GM12872 (cell line): ENCODE results near the gene ABI1.

Source experiments
- TF ChIP-seq, protein P1 (sequence below): IDR thresholded peaks from 3 replicates; pipeline ENCODE4 v1.5.1; 2011; ENCODE audit warnings: low read depth, mild to moderate bottlenecking, low read length, moderate library complexity; ENCODE audit not compliant: insufficient read depth

ABI1 gene

DNA sequence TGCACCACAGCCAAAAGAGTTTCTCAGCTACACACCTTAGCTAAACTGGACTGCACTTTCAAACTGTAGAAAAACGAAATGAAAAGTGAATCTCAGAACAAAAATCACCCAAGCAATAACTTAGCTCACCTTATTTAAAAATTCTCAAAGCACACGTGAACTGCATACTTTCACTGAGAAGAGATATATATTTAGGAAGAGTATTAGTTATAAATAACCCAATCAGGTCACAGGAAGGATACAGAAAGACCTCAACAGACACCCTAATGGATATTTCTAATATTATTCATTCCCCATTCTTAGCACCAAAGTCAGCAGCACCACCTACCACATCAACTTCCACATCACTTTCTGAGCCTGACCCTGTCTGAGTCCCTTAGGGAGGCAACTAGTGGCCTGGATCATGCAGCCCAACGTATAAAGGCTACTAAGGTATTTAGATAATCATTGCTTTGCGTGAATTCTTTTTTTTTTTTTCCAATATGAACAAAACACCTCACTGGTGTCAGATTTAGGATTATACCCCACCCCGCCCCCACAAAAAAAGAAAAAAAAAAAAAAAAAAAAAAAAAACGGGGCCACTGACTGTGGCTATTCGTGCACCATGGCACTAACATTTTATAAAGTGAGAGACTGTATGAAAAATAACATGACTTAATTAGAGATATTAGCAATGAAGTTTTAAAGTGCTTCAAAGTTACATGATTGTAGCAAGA is 2.6 kb downstream of the ABI1 start:
- TF ChIP-seq, protein P1, sequence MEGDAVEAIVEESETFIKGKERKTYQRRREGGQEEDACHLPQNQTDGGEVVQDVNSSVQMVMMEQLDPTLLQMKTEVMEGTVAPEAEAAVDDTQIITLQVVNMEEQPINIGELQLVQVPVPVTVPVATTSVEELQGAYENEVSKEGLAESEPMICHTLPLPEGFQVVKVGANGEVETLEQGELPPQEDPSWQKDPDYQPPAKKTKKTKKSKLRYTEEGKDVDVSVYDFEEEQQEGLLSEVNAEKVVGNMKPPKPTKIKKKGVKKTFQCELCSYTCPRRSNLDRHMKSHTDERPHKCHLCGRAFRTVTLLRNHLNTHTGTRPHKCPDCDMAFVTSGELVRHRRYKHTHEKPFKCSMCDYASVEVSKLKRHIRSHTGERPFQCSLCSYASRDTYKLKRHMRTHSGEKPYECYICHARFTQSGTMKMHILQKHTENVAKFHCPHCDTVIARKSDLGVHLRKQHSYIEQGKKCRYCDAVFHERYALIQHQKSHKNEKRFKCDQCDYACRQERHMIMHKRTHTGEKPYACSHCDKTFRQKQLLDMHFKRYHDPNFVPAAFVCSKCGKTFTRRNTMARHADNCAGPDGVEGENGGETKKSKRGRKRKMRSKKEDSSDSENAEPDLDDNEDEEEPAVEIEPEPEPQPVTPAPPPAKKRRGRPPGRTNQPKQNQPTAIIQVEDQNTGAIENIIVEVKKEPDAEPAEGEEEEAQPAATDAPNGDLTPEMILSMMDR = no peak

GRCh38 chr10:26855186-26855585 is 5.6 kb downstream of the ABI1 start:
- TF ChIP-seq, protein P1 = no peak

- TF ChIP-seq, protein P1 = no peak
Measured at GRCh38 chr10:26854524-26854923, 6.2 kb downstream of the ABI1 start.

DNA sequence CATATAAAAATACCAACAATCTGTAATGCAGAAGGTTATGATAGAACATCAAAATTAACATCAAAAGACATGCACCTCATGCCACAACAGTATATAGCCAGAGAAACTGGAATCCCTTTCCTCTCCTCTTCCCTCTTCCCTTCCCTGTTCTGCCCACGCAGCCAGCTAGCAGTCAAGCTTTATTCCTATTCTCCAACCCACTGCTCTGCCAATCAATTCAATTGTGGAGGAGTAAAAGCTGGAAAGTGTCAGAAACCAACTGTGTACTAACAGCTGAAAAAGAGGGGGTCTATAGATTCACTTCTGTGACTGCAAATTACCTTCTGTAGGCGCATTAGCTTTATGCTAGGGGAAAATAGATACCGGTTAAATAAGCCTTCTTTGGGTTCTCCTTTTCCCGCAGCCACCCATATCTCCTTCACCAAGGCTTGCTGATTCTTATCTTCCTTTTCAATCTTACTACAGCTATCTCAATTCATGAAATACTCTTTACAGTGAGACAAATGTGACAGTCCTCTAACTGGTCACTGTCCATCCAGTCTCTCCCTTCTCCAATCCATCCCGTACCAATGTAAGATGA is 16.3 kb downstream of the ABI1 start:
- TF ChIP-seq, protein P1 = no peak

DNA sequence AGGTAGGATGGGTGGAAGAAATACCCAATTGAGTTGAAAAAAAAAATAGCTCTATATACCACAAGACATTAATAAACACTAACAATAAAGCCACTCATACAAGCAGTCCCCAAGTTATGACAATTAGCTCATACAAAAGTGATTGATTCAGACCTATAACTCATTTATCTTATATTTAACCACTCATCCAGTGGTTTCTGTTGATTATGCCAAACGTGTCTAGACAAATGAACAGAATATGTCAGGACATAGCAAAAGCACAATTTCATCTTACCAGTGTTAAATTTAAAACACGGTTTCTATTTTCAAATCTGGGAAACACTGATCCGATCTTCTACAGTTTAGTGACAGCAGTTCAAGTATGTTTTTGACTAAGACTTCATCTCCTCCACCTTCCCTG is 17.0 kb downstream of the ABI1 start:
- TF ChIP-seq, protein P1 = no peak

DNA sequence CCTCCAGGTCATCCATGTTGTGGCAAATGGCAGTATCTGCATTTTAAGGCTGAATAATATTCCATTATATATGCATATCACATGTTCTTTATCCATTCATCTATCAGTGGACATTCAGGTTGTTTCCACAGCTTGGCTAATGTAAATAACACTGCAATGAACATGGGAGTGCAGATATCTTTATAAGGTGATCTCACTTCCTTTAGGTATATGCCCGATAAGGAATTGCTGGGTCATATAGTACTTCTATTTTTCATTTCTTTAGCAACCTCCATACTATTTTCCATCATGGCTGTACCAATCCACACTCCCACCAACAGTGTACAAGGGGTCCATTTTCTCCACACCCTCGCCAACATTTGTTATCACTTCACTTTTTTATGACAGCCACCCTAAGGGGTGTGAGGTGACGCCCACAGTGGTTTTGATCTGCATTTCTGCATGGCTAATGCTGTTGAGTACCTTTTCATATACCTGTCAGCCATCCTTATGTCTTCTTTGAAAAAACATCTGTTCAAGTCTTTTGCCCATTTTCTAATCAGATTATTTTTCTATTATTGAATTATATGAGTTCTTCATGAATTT is 18.9 kb downstream of the ABI1 start:
- TF ChIP-seq, protein P1 = no peak

- TF ChIP-seq, protein P1 = no peak
Measured at GRCh38 chr10:26840938-26841732, 19.6 kb downstream of the ABI1 start.
